ENCODE results near the gene CD274.
A peak's percentile ranks its signal among the peaks of the same experiment; 100 is the strongest.
"Not testable (repeated sequence)": the region's sequence is repeated elsewhere in the genome, so short reads cannot be mapped to it uniquely, and the experiment has no call there.

The CD274 gene

DNA sequence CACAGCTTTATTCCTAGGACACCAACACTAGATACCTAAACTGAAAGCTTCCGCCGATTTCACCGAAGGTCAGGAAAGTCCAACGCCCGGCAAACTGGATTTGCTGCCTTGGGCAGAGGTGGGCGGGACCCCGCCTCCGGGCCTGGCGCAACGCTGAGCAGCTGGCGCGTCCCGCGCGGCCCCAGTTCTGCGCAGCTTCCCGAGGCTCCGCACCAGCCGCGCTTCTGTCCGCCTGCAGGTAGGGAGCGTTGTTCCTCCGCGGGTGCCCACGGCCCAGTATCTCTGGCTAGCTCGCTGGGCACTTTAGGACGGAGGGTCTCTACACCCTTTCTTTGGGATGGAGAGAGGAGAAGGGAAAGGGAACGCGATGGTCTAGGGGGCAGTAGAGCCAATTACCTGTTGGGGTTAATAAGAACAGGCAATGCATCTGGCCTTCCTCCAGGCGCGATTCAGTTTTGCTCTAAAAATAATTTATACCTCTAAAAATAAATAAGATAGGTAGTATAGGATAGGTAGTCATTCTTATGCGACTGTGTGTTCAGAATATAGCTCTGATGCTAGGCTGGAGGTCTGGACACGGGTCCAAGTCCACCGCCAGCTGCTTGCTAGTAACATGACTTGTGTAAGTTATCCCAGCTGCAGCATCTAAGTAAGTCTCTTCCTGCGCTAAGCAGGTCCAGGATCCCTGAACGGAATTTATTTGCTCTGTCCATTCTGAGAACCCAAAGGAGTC, at the start of gene CD274:
TSS of gene CD274 (plus strand) at position 184 of the 733 bp plus-strand sequence. CDS start 5,572 bp downstream, outside the sequence.
- peak; percentile 85 for DNase-seq (ENCODE audit: low spot score)

- no peak for DNase-seq (ENCODE audit: low spot score)
These were observed 48.1 kb upstream of the CD274 start for GRCh38 chr9:5402217-5402616.

DNA sequence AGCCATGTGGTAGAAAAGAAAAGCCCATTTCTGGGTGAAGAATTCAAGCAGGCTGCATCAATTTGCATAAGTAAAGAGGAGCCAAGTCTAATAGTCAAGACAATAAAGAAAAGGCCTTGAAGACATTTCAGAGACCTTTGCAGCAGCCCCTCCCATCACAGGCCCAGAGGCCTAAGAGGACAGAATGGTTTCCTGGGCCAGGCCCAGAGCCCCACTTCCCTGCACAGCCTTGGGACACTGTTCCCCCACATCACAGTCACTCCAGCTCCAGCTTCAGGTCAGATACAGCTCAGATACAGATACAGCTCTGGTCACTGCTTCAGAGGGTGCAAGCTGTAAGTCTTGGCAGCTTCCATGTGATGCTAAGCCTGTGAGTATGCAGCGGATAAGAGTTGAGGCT, 41.7 kb upstream of the CD274 start:
- no peak for DNase-seq (ENCODE audit: low spot score)

DNA sequence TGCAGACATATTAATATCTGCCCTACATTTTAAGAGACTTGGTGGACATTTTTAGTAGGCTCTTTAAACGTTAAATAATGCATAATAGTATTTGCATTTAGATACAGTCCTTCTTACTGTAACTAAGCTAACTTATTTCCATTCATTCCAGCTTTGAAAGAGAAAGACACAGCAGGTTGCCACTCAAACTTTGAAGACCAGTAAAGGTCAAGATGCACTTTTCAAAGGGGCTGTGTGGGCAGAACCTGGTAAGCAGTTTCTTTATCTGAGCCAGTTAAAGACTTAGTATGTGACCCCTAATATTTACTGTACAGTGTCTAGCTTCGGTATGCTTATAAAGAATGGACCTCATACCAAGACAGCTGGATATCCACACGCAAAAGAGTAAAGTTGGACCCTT, 33.4 kb upstream of the CD274 start:
- DNase-seq (ENCODE audit: low spot score) = no peak

DNA sequence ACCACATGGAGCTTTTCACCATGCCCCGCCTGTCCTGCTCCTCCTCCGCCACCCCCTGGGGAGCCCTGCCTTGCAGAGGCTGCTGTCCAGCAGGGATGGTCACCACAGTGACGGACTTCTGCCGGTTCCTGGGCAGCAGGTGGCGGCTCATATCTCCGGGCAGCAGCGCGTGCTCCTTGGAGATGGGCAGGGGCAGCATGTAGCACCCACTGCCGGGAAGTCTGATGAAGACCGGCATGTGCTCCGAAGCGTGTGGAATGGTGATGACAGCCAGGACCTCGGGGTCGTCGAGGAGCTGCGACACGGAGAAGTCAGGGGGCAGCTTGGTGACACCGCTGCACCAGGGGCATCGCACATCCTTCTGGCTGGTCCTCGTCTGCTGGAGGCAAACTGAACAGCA, 31.9 kb upstream of the CD274 start:
- DNase-seq (ENCODE audit: low spot score) = no peak

GRCh38 chr9:5419987-5420386, 30.4 kb upstream of the CD274 start:
- no peak for DNase-seq (ENCODE audit: low spot score)

DNA sequence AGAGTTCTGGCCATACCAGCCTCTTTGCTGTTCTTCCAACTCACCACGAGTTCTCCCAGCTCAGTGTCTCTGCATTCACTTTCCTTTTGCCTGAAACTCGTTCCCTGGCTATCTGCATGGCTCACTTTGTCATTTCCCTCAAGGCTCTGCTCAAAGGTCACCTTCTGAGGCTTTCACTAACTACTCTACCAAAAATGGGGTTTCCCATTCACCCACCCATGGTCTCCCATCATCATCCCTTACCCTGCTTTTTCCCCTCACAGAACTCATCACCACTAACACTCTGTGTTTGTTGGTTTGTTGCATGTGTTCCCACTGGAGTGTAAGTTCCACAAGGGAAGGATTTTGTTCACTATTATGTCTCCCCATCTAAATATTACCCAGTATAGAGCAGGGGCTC, 29.2 kb upstream of the CD274 start:
- DNase-seq (ENCODE audit: low spot score) = no peak

- no peak for DNase-seq (ENCODE audit: low spot score)
These were observed 28.1 kb upstream of the CD274 start for GRCh38 chr9:5422276-5422675.

- peak; percentile 47 for DNase-seq (ENCODE audit: low spot score)
These were observed 25.2 kb upstream of the CD274 start for GRCh38 chr9:5425006-5425628.

- no peak for DNase-seq (ENCODE audit: low spot score)
These were observed 23.3 kb upstream of the CD274 start for GRCh38 chr9:5427005-5427404.

- DNase-seq (ENCODE audit: low spot score) = no peak
These were observed 22.2 kb upstream of the CD274 start for GRCh38 chr9:5428172-5428571.

GRCh38 chr9:5428794-5429528, 21.4 kb upstream of the CD274 start:
- no peak for DNase-seq (ENCODE audit: low spot score)

GRCh38 chr9:5429873-5430564, 20.3 kb upstream of the CD274 start:
- no peak for DNase-seq (ENCODE audit: low spot score)

DNA sequence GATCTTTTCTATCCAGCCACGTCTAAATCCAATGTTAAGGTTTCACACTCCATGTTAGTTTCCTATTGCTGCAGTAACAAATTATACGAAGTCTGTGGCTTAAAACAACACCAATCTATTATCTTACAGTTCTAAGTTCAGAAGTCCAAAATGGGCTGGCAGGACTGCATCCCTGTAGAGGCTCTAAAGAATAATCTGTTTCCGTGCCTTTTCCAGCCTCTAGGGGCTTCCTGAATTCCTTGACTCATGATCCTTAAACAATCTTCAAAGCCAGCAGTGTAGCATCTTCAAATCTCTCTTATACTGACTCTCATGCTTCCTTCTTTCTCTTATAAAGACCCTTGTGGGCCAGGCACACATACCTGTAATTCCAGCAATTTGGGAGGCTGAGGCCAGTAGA, 19.4 kb upstream of the CD274 start:
- DNase-seq (ENCODE audit: low spot score) = no peak

DNA sequence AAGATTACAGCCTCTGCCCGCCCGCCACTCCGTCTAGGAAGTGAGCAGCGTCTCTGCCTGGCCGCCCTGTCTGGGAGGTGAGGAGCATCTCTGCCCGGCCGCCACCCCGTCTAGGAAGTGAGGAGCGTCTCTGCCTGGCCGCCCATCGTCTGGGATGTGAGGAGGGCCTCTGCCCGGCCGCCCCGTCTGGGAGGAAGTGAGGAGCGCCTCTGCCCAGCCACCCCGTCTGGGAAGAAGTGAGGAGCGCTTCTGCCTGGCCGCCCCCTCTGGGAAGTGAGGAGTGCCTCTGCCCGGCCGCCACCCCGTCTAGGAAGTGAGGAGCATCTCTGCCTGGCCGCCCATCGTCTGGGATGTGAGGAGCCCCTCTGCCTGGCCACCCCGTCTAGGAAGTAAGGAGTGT, 17.5 kb upstream of the CD274 start:
- DNase-seq (ENCODE audit: low spot score) = not testable (repeated sequence)

DNA sequence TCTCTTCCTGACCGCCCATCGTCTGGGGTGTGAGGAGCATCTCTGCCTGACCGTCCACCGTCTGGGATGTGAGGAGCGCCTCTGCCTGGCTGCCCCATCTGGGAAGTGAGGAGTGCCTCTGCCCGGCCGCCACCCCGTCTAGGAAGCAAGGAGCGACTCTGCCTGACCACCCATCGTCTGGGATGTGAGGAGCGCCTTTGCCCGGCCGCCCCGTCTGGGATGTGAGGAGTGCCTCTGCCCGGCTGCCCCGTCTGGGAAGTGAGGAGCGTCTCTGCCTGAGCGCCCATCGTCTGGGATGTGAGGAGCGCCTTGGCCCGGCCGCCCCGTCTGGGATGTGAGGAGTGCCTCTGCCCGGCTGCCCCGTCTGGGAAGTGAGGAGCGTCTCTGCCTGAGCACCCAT, 17.0 kb upstream of the CD274 start:
- not testable (repeated sequence) for DNase-seq (ENCODE audit: low spot score)

DNA sequence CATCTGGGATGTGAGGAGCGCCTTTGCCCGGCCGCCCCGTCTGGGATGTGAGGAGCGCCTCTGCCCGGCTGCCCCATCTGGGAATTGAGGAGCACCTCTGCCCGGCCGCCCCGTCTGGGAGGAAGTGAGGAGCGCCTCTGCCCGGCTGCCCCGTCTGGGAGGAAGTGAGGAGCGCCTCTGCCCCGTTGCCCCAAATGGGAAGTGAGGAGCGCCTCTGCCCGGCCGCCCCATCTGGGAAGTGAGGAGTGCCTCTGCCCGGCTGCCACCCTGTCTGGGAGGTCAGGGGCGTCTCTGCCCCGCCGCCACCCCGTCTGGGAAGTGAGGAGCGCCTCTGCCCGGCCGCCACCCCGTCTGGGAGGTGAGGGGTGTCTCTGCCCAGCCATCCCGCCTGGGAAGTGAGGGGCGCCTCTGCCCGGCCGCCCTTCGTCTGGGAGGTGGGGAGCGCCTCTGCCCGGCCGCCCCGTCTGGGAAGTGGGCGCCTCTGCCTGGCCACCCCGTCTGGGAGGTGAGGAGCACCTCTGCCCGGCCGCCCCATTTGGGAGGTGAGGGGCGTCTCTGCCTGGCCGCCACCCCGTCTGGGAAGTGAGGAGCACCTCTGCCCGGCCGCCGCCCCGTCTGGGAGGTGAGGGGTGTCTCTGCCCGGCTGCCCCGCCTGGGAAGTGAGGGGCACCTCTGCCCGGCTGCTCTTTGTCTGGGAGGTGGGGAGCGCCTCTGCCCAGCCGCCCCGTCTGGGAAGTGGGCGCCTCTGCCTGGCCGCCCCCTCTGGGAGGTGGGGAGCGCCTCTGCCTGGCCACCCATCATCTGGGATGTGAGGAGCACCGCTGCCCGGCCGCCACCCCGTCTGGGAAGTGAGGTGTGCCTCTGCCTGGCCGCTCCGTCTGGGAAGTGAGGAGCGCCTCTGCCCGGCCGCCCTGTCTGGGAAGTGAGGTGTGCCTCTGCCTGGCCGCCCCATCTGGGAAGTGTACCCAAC, 16.2 kb upstream of the CD274 start:
- DNase-seq (ENCODE audit: low spot score) = not testable (repeated sequence)

DNA sequence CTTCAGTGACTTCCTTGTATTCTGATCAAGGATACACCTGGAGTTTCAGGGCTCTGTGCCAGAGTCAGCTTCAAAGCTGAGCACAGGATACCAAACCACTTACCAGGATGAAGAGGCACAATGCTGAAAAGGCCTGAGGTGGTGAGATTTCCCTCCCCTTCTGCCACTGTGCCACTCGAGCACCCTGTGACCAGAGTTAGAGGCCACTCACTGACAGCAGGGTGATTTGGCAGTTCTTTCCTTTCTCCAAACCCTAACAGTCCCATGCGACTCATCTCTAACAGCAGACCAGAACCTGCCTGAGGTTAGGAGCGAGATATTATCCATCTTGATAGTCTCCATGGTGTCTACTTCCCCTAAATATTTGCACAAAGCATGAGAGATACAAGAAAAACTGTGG, 14.4 kb upstream of the CD274 start:
- DNase-seq (ENCODE audit: low spot score) = no peak

GRCh38 chr9:5436441-5436840, 13.9 kb upstream of the CD274 start:
- DNase-seq (ENCODE audit: low spot score) = no peak

GRCh38 chr9:5437254-5438216, 12.8 kb upstream of the CD274 start, which contains the start of gene PLGRKT:
Gene PLGRKT (minus strand): TSS chr9:5437925. CDS start chr9:5431977, 5,948 bp downstream.
- DNase-seq (ENCODE audit: low spot score) = peak; percentile 95

Data from kidney capillary endothelial cell (primary cell).